Peyer's patch (tissue), 4 donors: Measurements from ENCODE around the gene STX12.

ENCODE experiments used
- POLR2A ChIP-seq, 2 donors: fragments of 450-650 bp; IDR thresholded peaks; one replicate each; pipeline ENCODE4 v1.5.1; 2017; ENCODE audit warnings: antibody characterized with exemption in 2 of 2, mild to moderate bottlenecking in 2 of 2, moderate library complexity in 2 of 2
- TF ChIP-seq, protein P1 (sequence below), 6 experiments: fragments of 450-650 bp in 4 of 6; fragments of 200-600 bp in 2 of 6; sonication (generic) in 1 of 6; IDR thresholded peaks; one replicate each; pipeline ENCODE4 v1.5.1; 2017 to 2019; ENCODE audit warnings: antibody characterized with exemption in 6 of 6, mild to moderate bottlenecking in 3 of 6, moderate library complexity in 1 of 6

DNA sequence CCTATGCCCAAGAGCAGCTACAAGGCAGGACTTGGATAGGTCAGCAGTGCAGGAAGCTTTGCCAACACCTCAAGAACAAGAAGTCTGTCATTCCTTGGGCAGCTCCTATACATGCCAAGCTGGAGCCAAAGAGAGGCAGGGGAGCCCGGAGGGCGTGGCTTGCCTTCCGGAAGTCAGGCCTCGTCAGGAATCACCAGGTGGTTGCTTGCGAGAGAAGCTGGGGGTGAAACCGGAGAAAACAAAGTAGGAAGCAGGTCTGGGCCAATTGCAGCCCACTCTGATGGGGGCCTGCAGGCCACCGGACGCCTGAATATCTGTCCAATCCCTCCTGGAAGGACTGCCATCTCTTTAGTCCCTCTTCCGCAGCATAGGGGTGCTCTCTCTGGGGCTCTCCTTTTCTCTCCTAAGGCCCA is 48.1 kb upstream of the STX12 start:
- TF ChIP-seq, protein P1, sequence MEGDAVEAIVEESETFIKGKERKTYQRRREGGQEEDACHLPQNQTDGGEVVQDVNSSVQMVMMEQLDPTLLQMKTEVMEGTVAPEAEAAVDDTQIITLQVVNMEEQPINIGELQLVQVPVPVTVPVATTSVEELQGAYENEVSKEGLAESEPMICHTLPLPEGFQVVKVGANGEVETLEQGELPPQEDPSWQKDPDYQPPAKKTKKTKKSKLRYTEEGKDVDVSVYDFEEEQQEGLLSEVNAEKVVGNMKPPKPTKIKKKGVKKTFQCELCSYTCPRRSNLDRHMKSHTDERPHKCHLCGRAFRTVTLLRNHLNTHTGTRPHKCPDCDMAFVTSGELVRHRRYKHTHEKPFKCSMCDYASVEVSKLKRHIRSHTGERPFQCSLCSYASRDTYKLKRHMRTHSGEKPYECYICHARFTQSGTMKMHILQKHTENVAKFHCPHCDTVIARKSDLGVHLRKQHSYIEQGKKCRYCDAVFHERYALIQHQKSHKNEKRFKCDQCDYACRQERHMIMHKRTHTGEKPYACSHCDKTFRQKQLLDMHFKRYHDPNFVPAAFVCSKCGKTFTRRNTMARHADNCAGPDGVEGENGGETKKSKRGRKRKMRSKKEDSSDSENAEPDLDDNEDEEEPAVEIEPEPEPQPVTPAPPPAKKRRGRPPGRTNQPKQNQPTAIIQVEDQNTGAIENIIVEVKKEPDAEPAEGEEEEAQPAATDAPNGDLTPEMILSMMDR (IDR thresholded peaks at IDR 0.05), result no peak
- TF ChIP-seq POLR2A (IDR thresholded peaks at IDR 0.05), result no peak
